B cell (primary cell): ENCODE results near the gene KIAA1217. TPM values are rescaled to one million over a fixed set of nuclear protein-coding genes. Genes with fewer than 3 reads are reported as not detected.

Experiments used
- ATAC-seq: fragments of 200-7000 bp; cut with Tn5 transposase; one replicate; pipeline ENCODE4 v1.10.0; 2021; ENCODE audit warnings: low read depth, mild to moderate bottlenecking, moderate number of reproducible peaks, moderate library complexity
- CTCF ChIA-PET: fragments of 350-600 bp; sonication (Branson Sonifier 250); formaldehyde crosslinking; loops from one replicate; lab custom pipeline; 2021; ENCODE audit warnings: antibody characterized with exemption, inconsistent platforms; lab: Charles Lee
- POLR2A ChIA-PET: fragments of 350-600 bp; sonication (Branson Sonifier 250); formaldehyde crosslinking; loops from one replicate; lab custom pipeline; 2021; ENCODE audit warnings: antibody characterized with exemption; lab: Charles Lee
- DNase-seq: peaks from one replicate; pipeline ENCODE4 v3.0.0; 2013
- H2AFZ ChIP-seq: 2 replicates; pipeline ENCODE4 v1.6.1; 2012; ENCODE audit warnings: mild to moderate bottlenecking, low read depth, low read length; ENCODE audit not compliant: insufficient read depth, poor library complexity, severe bottlenecking
- H3K27ac ChIP-seq, 2 donors: 1 replicate in 1 of 2; 2 replicates in 1 of 2; pipeline ENCODE4 v1.5.1; 2012 to 2013; ENCODE audit warnings: low read length in 2 of 2, mild to moderate bottlenecking in 2 of 2, moderate library complexity in 1 of 2
- H3K27me3 ChIP-seq, 4 experiments: fragments of 200-600 bp in 1 of 4; sonication (generic) in 1 of 4; replicated peaks in 1 of 4; 1 replicate in 2 of 4; 2 replicates in 2 of 4; pipeline versions ENCODE4 v1.6.1 to v1.7.0; 2013 to 2016; ENCODE audit warnings: low read length in 3 of 4, mild to moderate bottlenecking in 2 of 4, mixed read lengths in 1 of 4, moderate library complexity in 1 of 4; ENCODE audit not compliant: insufficient read depth in 4 of 4, control insufficient read depth in 3 of 4; ENCODE audit errors: control extremely low read depth in 1 of 4
- H3K36me3 ChIP-seq, 2 experiments: replicated peaks in 1 of 2; 1 replicate in 1 of 2; 2 replicates in 1 of 2; pipeline versions ENCODE4 v1.6.1 to v1.7.1; 2013; ENCODE audit warnings: low read length in 1 of 2; ENCODE audit not compliant: insufficient read depth in 2 of 2, control insufficient read depth in 1 of 2; ENCODE audit errors: control extremely low read depth in 1 of 2, extremely low read depth in 1 of 2
- H3K4me1 ChIP-seq, 2 donors: fragments of 200-600 bp in 1 of 2; sonication (generic) in 1 of 2; 1 replicate in 1 of 2; 2 replicates in 1 of 2; pipeline versions ENCODE4 v1.5.1 to v1.6.1; 2013 to 2017; ENCODE audit warnings: low read length in 2 of 2; ENCODE audit not compliant: control insufficient read depth in 2 of 2, insufficient read depth in 2 of 2
- H3K4me2 ChIP-seq: replicated peaks from 2 replicates; pipeline ENCODE3; 2012; ENCODE audit warnings: mild to moderate bottlenecking, low read depth, low read length; ENCODE audit not compliant: poor library complexity, severe bottlenecking
- H3K4me3 ChIP-seq, 5 experiments: fragments of 200-600 bp in 1 of 5; sonication (generic) in 1 of 5; 1 replicate in 3 of 5; 2 replicates in 2 of 5; pipeline versions ENCODE4 v1.5.1 to v1.7.0; 2011 to 2016; ENCODE audit warnings: low read length in 4 of 5, mild to moderate bottlenecking in 4 of 5, low read depth in 2 of 5, control low read depth in 1 of 5, moderate library complexity in 1 of 5; ENCODE audit not compliant: insufficient read depth in 1 of 5; ENCODE audit errors: control extremely low read depth in 1 of 5, extremely low read depth in 1 of 5
- H3K79me2 ChIP-seq: fragments of 200-600 bp; sonication (generic); one replicate; pipeline ENCODE4 v1.6.0; 2016; ENCODE audit warnings: low read length; ENCODE audit not compliant: control insufficient read depth, insufficient read depth
- H3K9ac ChIP-seq: fragments of 200-600 bp; sonication (generic); 2 replicates; pipeline ENCODE4 v1.6.1; 2017; ENCODE audit warnings: mild to moderate bottlenecking, low read length, moderate library complexity
- H3K9me3 ChIP-seq, 3 donors: one replicate each; pipeline versions ENCODE4 v1.6.1 to v1.7.1; 2013; ENCODE audit warnings: low read length in 2 of 3; ENCODE audit not compliant: control insufficient read depth in 2 of 3, insufficient read depth in 1 of 3; ENCODE audit errors: control extremely low read depth in 1 of 3
- H4K20me1 ChIP-seq: 2 replicates; pipeline ENCODE4 v1.6.0; 2012; ENCODE audit warnings: mild to moderate bottlenecking, low read length; ENCODE audit not compliant: insufficient read depth, control insufficient read depth, poor library complexity, severe bottlenecking
- H3K27ac Mint-ChIP-seq: one replicate; pipeline ENCODE4 v1.8.0; 2021; ENCODE audit warnings: mixed read lengths
- H3K27me3 Mint-ChIP-seq: one replicate; pipeline ENCODE4 v1.8.0; 2021; ENCODE audit warnings: mixed read lengths
- H3K4me1 Mint-ChIP-seq: one replicate; pipeline ENCODE4 v1.8.0; 2021; ENCODE audit warnings: mixed read lengths
- H3K4me3 Mint-ChIP-seq: one replicate; pipeline ENCODE4 v1.8.0; 2021; ENCODE audit warnings: mixed read lengths
- H3K9me3 Mint-ChIP-seq: one replicate; pipeline ENCODE4 v1.8.0; 2022; ENCODE audit warnings: mixed read lengths; ENCODE audit not compliant: insufficient read depth
- CTCF ChIP-seq: fragments of 200-600 bp; IDR thresholded peaks from one replicate; pipeline ENCODE4 v1.8.0; 2022; ENCODE audit warnings: antibody characterized with exemption, mild to moderate bottlenecking
- EZH2 ChIP-seq: IDR thresholded peaks from 2 replicates; pipeline ENCODE4 v1.6.1; 2012; ENCODE audit warnings: borderline replicate concordance, low read depth, mild to moderate bottlenecking, moderate library complexity, low read length; ENCODE audit not compliant: insufficient read depth, poor library complexity, severe bottlenecking
- WGBS: methylation state at CpG from one replicate; pipeline ENCODE4 v1.1.5; 2013; ENCODE audit warnings: missing lambda C conversion rate; ENCODE audit not compliant: insufficient coverage; 5-methylcytosine and 5-hydroxymethylcytosine counted together
- intact Hi-C: fragments of 100-400 bp; cut with micrococcal nuclease; formaldehyde crosslinking; loops from one replicate; pipeline ENCODE4 v1.10.0; 2022
- polyA plus RNA-seq: library from polyadenylated mRNA; depleted of rRNA; stranded (reverse); fragments of >200 nt; gene quantifications from 2 replicates; pipeline ENCODE4 v1.2.3, GENCODE V29; 2012
- total RNA-seq, 2 donors: library from RNA; stranded (reverse); fragments of 120-200 nt in 1 of 2; gene quantifications; 1 replicate in 1 of 2; 2 replicates in 1 of 2; pipeline versions ENCODE4 v1.2.3 to v1.2.4, GENCODE V29; 2013 to 2022

KIAA1217 gene
- total and polyA plus RNA-seq, 2 donors (not counting 1 experiment from before 2014, with no cell fraction given), result 0.67 TPM; not detected in 1

- TF ChIP-seq CTCF (no peak), EZH2 (no peak)
- no peak for ATAC-seq
- Histone ChIP-seq H3K27me3 (no peaks in the 10 kb centered on the region), H3K79me2 (no peaks in the 10 kb centered on the region), H3K4me1 (no peaks in the 10 kb centered on the region), H3K36me3 (no peaks in the 10 kb centered on the region), H3K9me3 (peaks cover 0 to 7% (median 0%) of the 10 kb centered on the region in 3 donors), H3K27ac (no peak overlapping the region), H4K20me1 (no peaks in the 10 kb centered on the region), H3K4me2 (no peak overlapping the region), H3K4me3 (no peak overlapping the region), H3K9ac (no peak overlapping the region), H2AFZ (no peak overlapping the region)
- Mint-ChIP-seq H3K4me1 (no peaks in the 10 kb centered on the region), H3K9me3 (no peaks in the 10 kb centered on the region), H3K27me3 (no peaks in the 10 kb centered on the region), H3K27ac (no peak overlapping the region), H3K4me3 (no peak overlapping the region)
- DNase-seq, result no peak
- POLR2A ChIA-PET, result no interaction called here
- WGBS, result 94% methylated on average over 5 of the region's 5 CpGs
- intact Hi-C loops, result no loop called here
- CTCF ChIA-PET, result no interaction called here
Observed at GRCh38 chr10:24430591-24430990, 221.7 kb downstream of the KIAA1217 start.

DNA sequence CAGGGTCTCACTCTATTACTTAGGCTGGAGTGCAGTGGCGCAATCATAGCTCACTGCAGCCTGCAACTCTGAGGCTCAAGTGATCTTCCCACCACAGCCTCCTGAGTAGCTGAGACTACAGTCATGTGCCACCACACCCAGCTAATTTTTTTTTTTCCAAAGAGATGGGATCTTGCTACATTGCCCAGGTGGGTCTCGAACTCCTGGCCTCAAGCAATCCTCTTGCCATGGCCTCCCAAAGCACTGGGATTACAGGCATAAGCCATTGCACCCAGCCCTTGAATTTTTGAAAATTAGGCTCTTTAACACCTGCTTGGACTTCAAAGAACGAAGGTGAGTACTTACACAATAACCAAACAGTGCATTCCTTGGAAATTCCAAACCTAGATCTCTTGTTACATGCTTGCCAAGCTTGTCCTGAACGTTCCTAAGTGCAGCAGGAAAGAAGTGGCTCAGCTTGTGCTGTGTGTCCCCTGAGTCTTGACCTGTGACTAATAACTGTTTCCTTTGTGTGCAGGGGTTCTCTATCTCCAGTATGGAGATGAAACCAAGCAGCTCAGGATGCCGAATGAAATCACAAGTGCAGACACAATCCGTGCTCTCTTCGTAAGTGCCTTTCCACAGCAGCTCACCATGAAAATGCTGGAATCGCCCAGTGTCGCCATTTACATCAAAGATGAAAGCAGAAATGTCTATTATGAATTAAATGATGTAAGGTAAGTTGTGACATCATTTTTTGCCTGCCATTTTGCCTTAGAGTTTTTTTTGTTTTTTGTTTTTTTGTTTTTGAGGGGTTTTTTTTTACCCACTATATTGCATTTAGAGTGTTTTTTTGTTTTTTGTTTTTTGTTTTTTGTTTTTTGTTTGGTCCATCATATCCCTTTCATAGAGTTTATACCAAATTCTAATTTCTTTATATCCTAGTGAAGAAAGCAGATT lies 223.8 kb downstream of the KIAA1217 start:
- Histone ChIP-seq H3K27ac (no peak overlapping the region), H3K9ac (no peak overlapping the region), H3K4me3 (no peak overlapping the region), H3K9me3 (peaks cover 0 to 4% (median 0%) of the 10 kb centered on the region in 3 donors), H3K4me2 (no peak overlapping the region), H4K20me1 (no peaks in the 10 kb centered on the region), H3K27me3 (no peaks in the 10 kb centered on the region), H3K4me1 (no peaks in the 10 kb centered on the region), H3K36me3 (no peaks in the 10 kb centered on the region), H2AFZ (no peak overlapping the region), H3K79me2 (no peaks in the 10 kb centered on the region)
- no peaks in the 10 kb centered on the region for H3K4me1 Mint-ChIP-seq
- intact Hi-C loops, result no loop called here
- H3K4me3 Mint-ChIP-seq, result no peak overlapping the region
- CTCF ChIA-PET, result no interaction called here
- H3K27ac Mint-ChIP-seq, result no peak overlapping the region
- TF ChIP-seq CTCF (no peak), EZH2 (no peak)
- 69% methylated on average over 8 of the region's 9 CpGs for WGBS
- DNase-seq (no peak), ATAC-seq (no peak)
- no peaks in the 10 kb centered on the region for H3K9me3 Mint-ChIP-seq
- no peaks in the 10 kb centered on the region for H3K27me3 Mint-ChIP-seq
- POLR2A ChIA-PET, result no interaction called here
